K562 (cell line): ENCODE measurements around the gene NAPB. TPM values are rescaled to one million over a fixed set of nuclear protein-coding genes. Genes with fewer than 3 reads are reported as not detected.
A peak's percentile ranks its signal among the peaks of the same experiment; 100 is the strongest.

ENCODE experiments used
- ATAC-seq: fragments of 200-7000 bp; cut with Tn5 transposase; 3 replicates; pipeline ENCODE4 v1.9.1; 2020; ENCODE audit warnings: moderate library complexity
- BruUV-seq: library from RNA; stranded (reverse); fragments of 400-500 nt; replicated peaks from 2 replicates; lab custom pipeline; 2021; lab: Mats Ljungman, UMichigan
- CTCF ChIA-PET: fragments of 300-600 bp; formaldehyde crosslinking; extraction: SDS; loops from one replicate; lab custom pipeline; 2021; ENCODE audit warnings: low intra/inter-chr PET ratio; lab: Yijun Ruan, JAX
- POLR2A ChIA-PET: fragments of 300-600, 350-650 bp; sonication (Branson Sonifier 250); formaldehyde crosslinking; extraction: SDS; loops from one replicate; lab custom pipeline; 2021; ENCODE audit warnings: antibody characterized with exemption, inconsistent platforms; lab: Yijun Ruan, JAX
- DNase-seq, 4 experiments: peaks; one replicate each; pipeline versions ENCODE4 v3.0.0 to v3.0.0-alpha.2; 2011 to 2018; ENCODE audit warnings: low spot score in 3 of 4, mixed read lengths in 3 of 4; ENCODE audit errors: extremely low read depth in 1 of 4
- FAIRE-seq: peaks from 2 replicates; lab custom pipeline; 2011; peaks lifted over from hg19 to GRCh38; lab: Jason Lieb, UNC
- H2AFZ ChIP-seq: 2 replicates; pipeline ENCODE4 v1.6.0; 2011; ENCODE audit warnings: low read depth, low read length, control low read depth, inconsistent platforms
- H3K27ac ChIP-seq: fragments of 200-600 bp; 3 replicates; pipeline ENCODE4 v1.8.0; 2011; ENCODE audit warnings: low read depth, mild to moderate bottlenecking, control low read depth, inconsistent platforms, low read length, moderate library complexity, mixed read lengths; ENCODE audit errors: extremely low read depth
- H3K27me3 ChIP-seq, 2 experiments: fragments of 300-600 bp in 1 of 2; 2 replicates in 1 of 2; 3 replicates in 1 of 2; pipeline versions ENCODE4 v1.6.0 to v1.8.0; 2011; ENCODE audit warnings: inconsistent platforms in 2 of 2, low read length in 2 of 2, mild to moderate bottlenecking in 1 of 2, mixed read lengths in 1 of 2, moderate library complexity in 1 of 2; ENCODE audit not compliant: control insufficient read depth in 2 of 2, insufficient read depth in 2 of 2
- H3K36me3 ChIP-seq: fragments of 300-600 bp; 3 replicates; pipeline ENCODE4 v1.8.0; 2011; ENCODE audit warnings: mild to moderate bottlenecking, low read length, inconsistent platforms; ENCODE audit not compliant: control insufficient read depth, insufficient read depth
- H3K4me1 ChIP-seq, 2 experiments: fragments of 200-600 bp in 1 of 2; replicated peaks in 1 of 2; 2 replicates in 1 of 2; 3 replicates in 1 of 2; pipeline versions ENCODE4 v1.5.1 to v1.8.0; 2011; ENCODE audit warnings: inconsistent platforms in 2 of 2, low read length in 2 of 2, mild to moderate bottlenecking in 1 of 2, mixed read lengths in 1 of 2, moderate library complexity in 1 of 2; ENCODE audit not compliant: control insufficient read depth in 2 of 2, insufficient read depth in 2 of 2
- H3K4me2 ChIP-seq: 2 replicates; pipeline ENCODE4 v1.6.1; 2011; ENCODE audit warnings: low read length, control low read depth, inconsistent platforms, mixed read lengths; ENCODE audit not compliant: insufficient read depth
- H3K4me3 ChIP-seq: fragments of 200-600 bp; sonication (generic), shearing (Covaris generic); 2 replicates; pipeline ENCODE4 v1.5.1; 2016; ENCODE audit warnings: control low read depth, inconsistent platforms
- H3K79me2 ChIP-seq: fragments of 200-600 bp; 3 replicates; pipeline ENCODE4 v1.8.0; 2011; ENCODE audit warnings: low read length, inconsistent platforms; ENCODE audit not compliant: control insufficient read depth, insufficient read depth
- H3K9ac ChIP-seq, 2 experiments: 2 replicates each; pipeline versions ENCODE4 v1.6.0 to v1.6.1; 2011; ENCODE audit warnings: low read depth in 2 of 2, low read length in 2 of 2, control low read depth in 1 of 2, inconsistent platforms in 1 of 2, mild to moderate bottlenecking in 1 of 2, mixed read lengths in 1 of 2; ENCODE audit not compliant: insufficient read depth in 1 of 2
- H3K9me1 ChIP-seq: one replicate; pipeline ENCODE4 v1.6.0; 2011; ENCODE audit warnings: inconsistent platforms, mild to moderate bottlenecking, low read length, moderate library complexity; ENCODE audit not compliant: control insufficient read depth, insufficient read depth
- H3K9me3 ChIP-seq: replicated peaks from 2 replicates; pipeline ENCODE4 v1.5.1; 2011; ENCODE audit warnings: low read depth, low read length, inconsistent platforms; ENCODE audit not compliant: control insufficient read depth, insufficient read depth
- H4K20me1 ChIP-seq: replicated peaks from 2 replicates; pipeline ENCODE4 v1.6.1; 2011; ENCODE audit warnings: low read length, inconsistent platforms, mixed read lengths; ENCODE audit not compliant: control insufficient read depth, insufficient read depth
- CBFA2T2 ChIP-seq: fragments of 450-650 bp; conservative IDR thresholded peaks from 2 replicates; pipeline ENCODE4 v1.6.1; 2017; ENCODE audit warnings: mild to moderate bottlenecking
- ESRRA ChIP-seq: fragments of 450-650 bp; IDR thresholded peaks from 2 replicates; pipeline ENCODE4 v1.6.1; 2014; ENCODE audit warnings: low read depth, mild to moderate bottlenecking, moderate library complexity, borderline replicate concordance
- ETV1 ChIP-seq: fragments of 450-650 bp; conservative IDR thresholded peaks from 2 replicates; pipeline ENCODE4 v1.6.1; 2016; ENCODE audit warnings: missing genetic modification characterization, control low read depth, low read depth, missing compliant biosample characterization
- HDAC3 ChIP-seq: fragments of 450-650 bp; IDR thresholded peaks from 2 replicates; pipeline ENCODE4 v1.6.1; 2018; ENCODE audit warnings: borderline replicate concordance, mild to moderate bottlenecking, moderate library complexity; ENCODE audit not compliant: partially characterized antibody
- KLF16 ChIP-seq: IDR thresholded peaks from 2 replicates; pipeline ENCODE4 v1.6.1; 2016; ENCODE audit warnings: antibody characterized with exemption
- MEF2A ChIP-seq: IDR thresholded peaks from 2 replicates; pipeline ENCODE4 v1.6.1; 2011; ENCODE audit warnings: low read depth, mild to moderate bottlenecking, low read length, moderate library complexity; ENCODE audit not compliant: control insufficient read depth
- MEF2D ChIP-seq: conservative IDR thresholded peaks from 2 replicates; pipeline ENCODE4 v1.6.1; 2016; ENCODE audit warnings: low read depth, missing genetic modification characterization, missing compliant biosample characterization
- NCOA1 ChIP-seq: fragments of 450-650 bp; IDR thresholded peaks from 2 replicates; pipeline ENCODE4 v1.6.1; 2016; ENCODE audit warnings: low read depth
- NCOR1 ChIP-seq: fragments of 450-650 bp; IDR thresholded peaks from 2 replicates; pipeline ENCODE4 v1.6.1; 2016; ENCODE audit warnings: mild to moderate bottlenecking, moderate library complexity
- NR2C1 ChIP-seq, 2 experiments: fragments of 450-650 bp; IDR thresholded peaks; 2 replicates each; pipeline ENCODE4 v1.6.1; 2017; ENCODE audit warnings: mild to moderate bottlenecking in 2 of 2, antibody characterized with exemption in 1 of 2, inconsistent platforms in 1 of 2, missing compliant biosample characterization in 1 of 2, missing genetic modification characterization in 1 of 2
- NR2C2 ChIP-seq, 2 experiments: fragments of 200-800 bp in 1 of 2; sonication (Bioruptor generic) in 1 of 2; sonication (generic) in 1 of 2; formaldehyde crosslinking in 1 of 2; IDR thresholded peaks; 2 replicates each; pipeline versions ENCODE4 v1.6.1 to v1.8.0; 2016 to 2022; ENCODE audit warnings: mild to moderate bottlenecking in 1 of 2, missing compliant biosample characterization in 1 of 2, missing genetic modification characterization in 1 of 2, missing genetic modification reagents in 1 of 2
- TBL1XR1 ChIP-seq, 2 experiments: IDR thresholded peaks; 2 replicates each; pipeline ENCODE4 v1.6.1; 2012; ENCODE audit warnings: improper control_type of control experiment in 2 of 2, low read length in 2 of 2, mild to moderate bottlenecking in 1 of 2
- U2AF1 ChIP-seq: fragments of 200-400 bp; formaldehyde crosslinking; optimal IDR thresholded peaks from 2 replicates; pipeline ENCODE3; 2017; ENCODE audit warnings: mild to moderate bottlenecking, low read depth, low read length, moderate library complexity
- ZSCAN29 ChIP-seq: fragments of 450-650 bp; IDR thresholded peaks from 2 replicates; pipeline ENCODE4 v1.6.1; 2017
- WGBS: fragments of 100-300 bp; shearing (Covaris generic); methylation state at CpG from one replicate; pipeline ENCODE4 v1.1.6; 2016; ENCODE audit warnings: low coverage, mixed read lengths; ENCODE audit not compliant: insufficient coverage; ENCODE audit errors: missing lambda C conversion rate; 5-methylcytosine and 5-hydroxymethylcytosine counted together
- in situ Hi-C: fragments of 300-500 bp; cut with MboI; formaldehyde crosslinking; loops from 4 replicates; pipeline ENCODE4 v1.15.0; 2018; ENCODE audit warnings: inconsistent platforms, mixed read lengths
- intact Hi-C: fragments of 100-400 bp; cut with micrococcal nuclease; formaldehyde crosslinking; loops from 2 replicates; pipeline ENCODE4 v1.14.2; 2022
- polyA plus RNA-seq, 8 experiments: library from polyadenylated mRNA; depleted of rRNA in 4 of 8; stranded (reverse) in 5 of 8; unstranded in 3 of 8; fragments of >200 nt; fragmentation: Nextera tagmentation in 2 of 8; fragmentation: Illumina TruSeq in 1 of 8; extraction: Ambion mirVana in 2 of 8; extraction: Trizol in 1 of 8; gene quantifications; 2 replicates each; pipeline versions ENCODE4 v1.2.1 to v1.2.3, GENCODE V29; 2011 to 2014; ENCODE audit warnings: inconsistent platforms in 1 of 8, missing spikeins in 1 of 8
- total RNA-seq, 7 experiments: library from RNA; depleted of rRNA in 6 of 7; stranded (reverse); fragments of >200 nt in 6 of 7; fragmentation: Illumina TruSeq in 2 of 7; extraction: Trizol in 2 of 7; gene quantifications; 2 replicates each; pipeline versions ENCODE4 v1.2.1 to v1.2.3, GENCODE V29; 2011 to 2021; ENCODE audit warnings: low replicate concordance in 1 of 7
- TF ChIP-seq, protein P1 (sequence below): IDR thresholded peaks from 3 replicates; pipeline ENCODE4 v1.6.1; 2011; ENCODE audit warnings: borderline replicate concordance, mild to moderate bottlenecking; ENCODE audit not compliant: insufficient read length, insufficient read depth
- TF ChIP-seq, protein P2 (sequence below): fragments of 250-450 bp; sonication (Bioruptor Pico); IDR thresholded peaks from 2 replicates; pipeline ENCODE4 v1.5.0; 2021

The NAPB gene
- total and polyA plus RNA-seq, 9 of the 15 experiments (the other 6 are each of a cell fraction or from before 2014, with no cell fraction given), result 1.4 to 7.7 (median 5.2) TPM

DNA sequence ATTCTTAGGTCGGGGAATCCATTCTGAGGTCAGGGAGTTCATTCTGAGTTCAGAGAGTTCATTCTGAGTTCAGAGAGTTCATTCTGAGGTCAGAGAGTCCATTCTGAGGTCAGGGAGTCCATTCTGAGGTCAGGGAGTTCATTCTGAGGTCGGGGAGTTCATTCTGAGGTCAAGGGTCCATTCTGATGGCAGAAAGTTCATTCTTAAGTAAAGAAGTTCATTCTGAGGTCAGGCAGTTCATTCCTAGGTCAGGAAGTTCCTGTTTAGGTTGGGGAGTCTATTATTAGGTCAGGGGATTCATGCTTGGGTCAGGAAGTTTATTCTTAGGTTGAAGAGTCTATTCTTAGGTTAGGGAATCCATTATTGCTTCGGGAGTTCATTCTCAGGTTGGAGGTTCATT, 87.2 kb downstream of the NAPB start:
- no peak overlapping the region for H2AFZ ChIP-seq
- H3K79me2 ChIP-seq, result no peaks in the 10 kb centered on the region
- no peak overlapping the region for H3K4me2 ChIP-seq
- no peak for FAIRE-seq
- H3K9me1 ChIP-seq, result no peaks in the 10 kb centered on the region
- ChIA-PET CTCF (no interaction called here), POLR2A (no interaction called here)
- 17% methylated on average over 3 of the region's 3 CpGs for WGBS
- peak in 1 of 2 experiments; percentile 15; a peak in 1 of 4 replicates for TF ChIP-seq TBL1XR1 (IDR thresholded peaks at IDR 0.05; ENCODE audit: low read length in 2 of 2)
- TF ChIP-seq NR2C1 (IDR thresholded peaks at IDR 0.05), result peak; percentile 73
- TF ChIP-seq NR2C1 (tag; IDR thresholded peaks at IDR 0.05), result peak; percentile 59
- peak; percentile 32; the same call in 1 of the 2 replicates for TF ChIP-seq NCOA1
- peak; percentile 98 for TF ChIP-seq MEF2D (tag)
- TF ChIP-seq, protein P1, sequence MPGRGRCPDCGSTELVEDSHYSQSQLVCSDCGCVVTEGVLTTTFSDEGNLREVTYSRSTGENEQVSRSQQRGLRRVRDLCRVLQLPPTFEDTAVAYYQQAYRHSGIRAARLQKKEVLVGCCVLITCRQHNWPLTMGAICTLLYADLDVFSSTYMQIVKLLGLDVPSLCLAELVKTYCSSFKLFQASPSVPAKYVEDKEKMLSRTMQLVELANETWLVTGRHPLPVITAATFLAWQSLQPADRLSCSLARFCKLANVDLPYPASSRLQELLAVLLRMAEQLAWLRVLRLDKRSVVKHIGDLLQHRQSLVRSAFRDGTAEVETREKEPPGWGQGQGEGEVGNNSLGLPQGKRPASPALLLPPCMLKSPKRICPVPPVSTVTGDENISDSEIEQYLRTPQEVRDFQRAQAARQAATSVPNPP, result no peak
- TF ChIP-seq ZSCAN29, result no peak
- no peak for TF ChIP-seq CBFA2T2
- TF ChIP-seq, protein P2, sequence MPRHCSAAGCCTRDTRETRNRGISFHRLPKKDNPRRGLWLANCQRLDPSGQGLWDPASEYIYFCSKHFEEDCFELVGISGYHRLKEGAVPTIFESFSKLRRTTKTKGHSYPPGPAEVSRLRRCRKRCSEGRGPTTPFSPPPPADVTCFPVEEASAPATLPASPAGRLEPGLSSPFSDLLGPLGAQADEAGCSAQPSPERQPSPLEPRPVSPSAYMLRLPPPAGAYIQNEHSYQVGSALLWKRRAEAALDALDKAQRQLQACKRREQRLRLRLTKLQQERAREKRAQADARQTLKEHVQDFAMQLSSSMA (CRISPR knock-in tag), result no peak
- TF ChIP-seq HDAC3, result peak; percentile 40
- 0 out of 2 replicates have a peak, but pooled peaks have one; percentile 49 for TF ChIP-seq MEF2A
- no peak for TF ChIP-seq U2AF1
- no peak for TF ChIP-seq KLF16
- TF ChIP-seq NCOR1, result 0 out of 2 replicates have a peak, but pooled peaks have one; percentile 47
- no peak for TF ChIP-seq NR2C2 (CRISPR knock-in tag; IDR thresholded peaks at IDR 0.05)
- TF ChIP-seq NR2C2 (tag; IDR thresholded peaks at IDR 0.05), result peak; percentile 85
- TF ChIP-seq ETV1 (tag), result 0 out of 2 replicates have a peak, but pooled peaks have one; percentile 23
- peak; percentile 94 for TF ChIP-seq ESRRA
- peak in 1 of 4 experiments; percentile 20 for DNase-seq
- no TSS peak for BruUV-seq
- H3K4me1 ChIP-seq, result peaks cover 0 to 14% of the 10 kb centered on the region in 2 experiments; a peak in 3 of 5 replicates
- no peaks in the 10 kb centered on the region for H3K36me3 ChIP-seq
- no peaks in the 10 kb centered on the region for H3K27me3 ChIP-seq
- no peak overlapping the region for H3K9ac ChIP-seq
- H4K20me1 ChIP-seq, result no peaks in the 10 kb centered on the region
- H3K27ac ChIP-seq, result no peak overlapping the region
- in situ Hi-C loops (loop anchor here (5.0 kb wide), 1 partner anchor 642 kb away; no protein-coding TSS in a partner anchor), intact Hi-C loops (no loop called here)
- no peak overlapping the region for H3K4me3 ChIP-seq
- no peaks in the 10 kb centered on the region for H3K9me3 ChIP-seq
- no peak for ATAC-seq
